Activated naive CD8-positive, alpha-beta T cell treated with anti-CD3 and anti-CD28 coated beads for 36 hours (primary cell): Measurements from ENCODE around the gene FIBIN. TPM values are rescaled to one million over a fixed set of nuclear protein-coding genes. Genes with fewer than 3 reads are reported as not detected.
"Not testable (repeated sequence)": the region's sequence is repeated elsewhere in the genome, so short reads cannot be mapped to it uniquely, and the experiment has no call there.

Source experiments
- DNase-seq: peaks from one replicate; pipeline ENCODE4 v3.0.0; 2021
- H3K27ac Mint-ChIP-seq: one replicate; pipeline ENCODE4 v1.8.0; 2022; ENCODE audit warnings: mild to moderate bottlenecking, moderate library complexity, mixed read lengths
- H3K27me3 Mint-ChIP-seq: one replicate; pipeline ENCODE4 v1.8.0; 2022; ENCODE audit warnings: mild to moderate bottlenecking, mixed read lengths
- H3K36me3 Mint-ChIP-seq: one replicate; pipeline ENCODE4 v1.8.0; 2021; ENCODE audit warnings: mild to moderate bottlenecking, mixed read lengths
- H3K4me1 Mint-ChIP-seq: one replicate; pipeline ENCODE4 v1.8.0; 2021; ENCODE audit warnings: mixed read lengths
- H3K4me3 Mint-ChIP-seq: one replicate; pipeline ENCODE4 v1.8.0; 2022; ENCODE audit warnings: mild to moderate bottlenecking, moderate library complexity, mixed read lengths
- H3K9me3 Mint-ChIP-seq: one replicate; pipeline ENCODE4 v1.8.0; 2022; ENCODE audit warnings: mixed read lengths
- total RNA-seq, 2 experiments: library from RNA; stranded (reverse); gene quantifications; one replicate each; pipeline ENCODE4 v1.2.3, GENCODE V29; 2021

Gene FIBIN
- total RNA-seq, 2 experiments from 2014 or later, result not detected

DNA sequence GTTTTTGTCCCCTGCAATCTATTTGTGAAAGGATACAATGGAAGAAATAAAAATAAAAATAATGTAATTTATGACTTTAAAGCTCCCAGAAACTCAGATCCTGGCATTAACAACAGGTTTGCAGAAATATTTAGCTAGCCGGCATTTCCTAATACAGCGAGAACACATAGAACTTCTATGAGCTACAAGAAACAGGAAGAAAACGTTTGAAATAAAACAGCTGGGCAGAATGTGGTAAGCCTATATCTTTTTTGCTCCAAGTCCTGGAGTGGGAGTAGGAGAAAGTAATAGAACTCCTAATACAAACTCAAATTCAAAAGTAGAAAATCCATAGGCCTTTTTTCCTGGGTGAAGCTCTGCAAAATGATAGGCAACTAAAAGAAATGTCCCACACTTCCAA is 29.6 kb upstream of the FIBIN start:
- Mint-ChIP-seq H3K4me3 (no peak overlapping the region), H3K27ac (no peak overlapping the region), H3K36me3 (no peaks in the 10 kb centered on the region), H3K4me1 (no peaks in the 10 kb centered on the region), H3K9me3 (peaks cover 1% of the 10 kb centered on the region), H3K27me3 (no peaks in the 10 kb centered on the region)
- DNase-seq, result no peak

DNA sequence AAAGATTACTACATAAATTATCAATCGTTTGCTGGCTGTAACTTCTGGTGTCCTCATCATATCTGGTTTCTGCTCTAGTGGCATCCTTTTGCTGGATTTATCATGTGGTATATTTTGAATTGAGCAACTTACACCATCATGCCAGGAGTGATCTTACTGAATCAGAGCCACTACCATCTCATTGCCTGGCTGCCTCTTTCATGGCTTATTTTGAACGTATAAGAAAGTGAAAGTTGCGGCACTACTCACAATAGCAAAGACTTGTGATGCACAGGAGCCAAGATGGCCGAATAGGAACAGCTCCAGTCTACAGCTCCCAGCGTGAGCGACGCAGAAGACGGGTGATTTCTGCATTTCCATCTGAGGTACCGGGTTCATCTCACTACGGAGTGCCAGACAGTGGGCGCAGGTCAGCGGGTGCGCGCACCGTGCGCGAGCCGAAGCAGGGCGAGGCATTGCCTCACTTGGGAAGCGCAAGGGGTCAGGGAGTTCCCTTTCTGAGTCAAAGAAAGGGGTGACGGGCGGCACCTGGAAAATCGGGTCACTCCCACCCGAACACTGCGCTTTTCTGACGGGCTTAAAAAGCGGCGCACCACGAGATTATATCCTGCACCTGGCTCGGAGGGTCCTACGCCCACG is 28.9 kb upstream of the FIBIN start:
- H3K9me3 Mint-ChIP-seq, H3K36me3 Mint-ChIP-seq, H3K27me3 Mint-ChIP-seq, DNase-seq, H3K4me1 Mint-ChIP-seq, H3K27ac Mint-ChIP-seq, H3K4me3 Mint-ChIP-seq: not testable (repeated sequence)

DNA sequence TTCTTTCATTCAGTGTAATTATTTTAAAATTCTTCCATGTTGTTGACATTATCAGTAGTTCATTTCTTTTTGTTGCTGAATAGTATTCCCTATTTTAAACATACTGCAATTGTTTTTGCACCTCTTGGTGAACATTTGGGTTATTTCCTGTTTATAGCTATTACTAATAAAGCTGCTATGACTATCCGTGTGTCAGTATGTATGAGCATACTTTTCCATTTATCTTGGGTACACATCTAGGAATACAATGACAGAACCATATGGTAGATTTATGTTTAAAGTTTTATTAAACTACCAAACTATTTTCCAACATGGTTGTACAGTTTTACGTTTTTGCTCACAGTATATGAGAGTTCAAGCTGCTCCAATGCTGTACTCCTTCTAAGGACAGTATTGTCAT is 22.0 kb upstream of the FIBIN start:
- Mint-ChIP-seq H3K9me3 (peaks cover 3% of the 10 kb centered on the region), H3K4me3 (no peak overlapping the region), H3K4me1 (no peaks in the 10 kb centered on the region), H3K36me3 (no peaks in the 10 kb centered on the region), H3K27ac (no peak overlapping the region), H3K27me3 (no peaks in the 10 kb centered on the region)
- no peak for DNase-seq

DNA sequence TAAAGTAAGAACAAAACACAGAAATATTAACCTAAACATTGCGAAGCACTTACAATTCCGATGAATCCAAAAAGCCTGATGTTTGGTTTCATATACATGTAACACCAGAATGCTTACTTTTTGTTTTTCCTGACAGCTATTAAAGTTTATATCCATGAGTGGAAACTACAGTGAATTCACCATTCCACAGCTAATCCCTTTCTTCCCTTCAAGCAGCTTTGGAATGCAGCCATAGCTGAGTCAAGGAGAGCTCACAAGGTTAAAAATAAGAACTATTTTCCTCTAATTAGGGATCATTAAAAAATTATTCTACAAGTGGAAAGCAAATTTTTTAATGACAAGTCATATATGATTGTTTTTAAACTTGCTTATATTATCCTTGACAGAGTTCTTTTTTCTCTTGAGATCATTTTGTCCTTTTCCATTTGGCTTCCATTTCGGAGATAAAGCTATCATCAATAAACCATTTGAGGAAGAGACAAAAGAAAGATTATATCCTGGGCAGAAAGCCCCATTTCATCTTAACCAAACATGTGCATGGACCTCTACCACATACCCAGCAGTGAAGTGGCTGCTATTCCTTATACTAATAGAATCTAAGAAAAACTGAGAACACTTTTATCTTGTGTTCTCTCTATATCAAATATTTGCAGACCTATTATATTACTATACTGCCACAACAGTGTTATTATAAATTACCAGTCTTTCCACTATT is 19.7 kb upstream of the FIBIN start:
- H3K4me3 Mint-ChIP-seq, result no peak overlapping the region

DNA sequence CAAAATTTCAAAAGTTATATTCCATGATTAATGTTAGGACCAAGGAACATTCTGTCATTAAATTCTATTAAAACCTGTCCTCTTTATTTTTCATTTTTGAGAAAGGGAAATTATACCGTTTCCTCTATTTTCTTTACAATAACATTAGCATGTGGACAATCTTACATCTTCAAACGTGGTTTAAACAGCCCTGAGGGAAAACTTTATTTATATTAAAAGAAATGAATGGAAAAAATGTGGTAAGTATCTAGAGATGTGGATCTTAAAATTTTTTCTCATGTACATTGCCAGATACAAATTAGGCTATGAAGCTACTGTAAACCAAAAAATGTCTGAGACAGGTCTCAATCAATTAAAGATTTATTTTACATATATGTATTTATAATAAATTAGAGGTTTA is 18.9 kb upstream of the FIBIN start:
- H3K36me3 Mint-ChIP-seq, result no peaks in the 10 kb centered on the region
- DNase-seq, result no peak
- H3K4me3 Mint-ChIP-seq, result no peak overlapping the region
- H3K9me3 Mint-ChIP-seq, result peaks cover 14% of the 10 kb centered on the region
- H3K4me1 Mint-ChIP-seq, result no peaks in the 10 kb centered on the region
- no peaks in the 10 kb centered on the region for H3K27me3 Mint-ChIP-seq
- H3K27ac Mint-ChIP-seq, result no peak overlapping the region

More for the DNA sequence above, 19.7 kb upstream of the FIBIN start:
- Mint-ChIP-seq H3K4me1 (no peaks in the 10 kb centered on the region), H3K27me3 (no peaks in the 10 kb centered on the region), H3K9me3 (peaks cover 11% of the 10 kb centered on the region), H3K36me3 (no peaks in the 10 kb centered on the region), H3K27ac (no peak overlapping the region)
- DNase-seq, result no peak

DNA sequence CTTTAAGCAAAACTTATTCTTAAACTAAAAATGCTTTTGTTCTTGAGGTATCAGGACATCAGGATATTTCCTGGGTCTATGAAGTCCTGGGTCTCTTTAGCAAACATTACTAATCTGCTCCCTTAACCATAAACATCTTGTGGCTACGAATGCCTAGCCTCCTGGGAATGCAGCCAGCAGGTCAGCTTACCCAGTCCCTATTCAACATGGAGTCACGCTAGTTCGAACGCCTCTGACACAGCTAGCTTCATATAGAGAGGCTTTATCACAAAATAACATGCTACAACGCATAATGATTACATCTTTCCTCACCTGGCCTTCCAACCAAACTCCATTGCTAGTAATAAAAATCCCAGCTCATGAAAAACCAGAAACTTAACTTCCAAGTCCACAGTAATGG is 17.5 kb upstream of the FIBIN start:
- Mint-ChIP-seq H3K9me3 (peaks cover 18% of the 10 kb centered on the region), H3K4me3 (no peak overlapping the region)

DNA sequence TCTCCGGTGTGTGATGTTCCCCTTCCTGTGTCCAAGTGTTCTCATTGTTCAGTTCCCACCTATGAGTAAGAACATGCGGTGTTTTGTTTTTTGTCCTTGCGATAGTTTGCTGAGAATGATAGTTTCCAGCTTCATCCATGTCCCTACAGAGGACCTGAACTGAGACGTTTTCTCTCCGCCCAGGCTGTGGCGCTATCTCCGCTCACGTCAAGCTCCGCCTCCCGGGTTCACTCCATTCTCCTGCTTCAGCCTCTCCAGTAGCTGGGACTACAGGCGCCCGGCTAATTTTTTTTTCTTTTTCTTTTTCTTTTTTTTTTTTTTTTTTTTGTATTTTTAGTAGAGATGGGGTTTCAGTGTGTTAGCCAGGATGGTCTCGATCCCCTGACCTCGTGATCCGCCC is 16.7 kb upstream of the FIBIN start:
- H3K9me3 Mint-ChIP-seq, result peaks cover 20% of the 10 kb centered on the region
- H3K27me3 Mint-ChIP-seq, DNase-seq, H3K4me1 Mint-ChIP-seq, H3K27ac Mint-ChIP-seq, H3K36me3 Mint-ChIP-seq, H3K4me3 Mint-ChIP-seq: not testable (repeated sequence)

More for the DNA sequence above, 17.5 kb upstream of the FIBIN start:
- Mint-ChIP-seq H3K4me1 (no peaks in the 10 kb centered on the region), H3K27me3 (no peaks in the 10 kb centered on the region), H3K36me3 (no peaks in the 10 kb centered on the region), H3K27ac (no peak overlapping the region)
- DNase-seq, result no peak

DNA sequence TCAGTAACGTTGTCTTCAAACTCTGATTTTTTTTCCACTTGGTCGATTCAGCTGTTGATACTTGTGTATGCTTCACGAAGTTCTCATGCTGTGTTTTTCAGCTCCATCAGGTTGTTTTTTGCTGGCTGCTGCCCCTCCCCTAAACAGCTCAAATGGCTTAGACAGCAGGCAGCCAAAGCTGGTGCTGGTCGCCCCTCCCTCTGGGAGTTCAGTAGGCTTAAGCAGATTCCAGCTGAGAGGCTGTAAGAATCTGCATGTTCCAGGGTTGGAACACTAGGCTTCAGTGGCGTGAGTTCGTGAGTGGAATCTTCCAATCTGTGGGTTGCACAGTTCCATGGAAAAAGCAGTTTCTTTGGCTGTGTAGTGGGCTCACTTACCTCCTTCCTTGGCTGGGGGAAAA is 10.3 kb upstream of the FIBIN start:
- H3K36me3 Mint-ChIP-seq, result no peaks in the 10 kb centered on the region
- no peaks in the 10 kb centered on the region for H3K27me3 Mint-ChIP-seq
- H3K27ac Mint-ChIP-seq, result no peak overlapping the region
- DNase-seq, result no peak
- H3K4me1 Mint-ChIP-seq, result no peaks in the 10 kb centered on the region
- peaks cover 22% of the 10 kb centered on the region for H3K9me3 Mint-ChIP-seq
- no peak overlapping the region for H3K4me3 Mint-ChIP-seq

DNA sequence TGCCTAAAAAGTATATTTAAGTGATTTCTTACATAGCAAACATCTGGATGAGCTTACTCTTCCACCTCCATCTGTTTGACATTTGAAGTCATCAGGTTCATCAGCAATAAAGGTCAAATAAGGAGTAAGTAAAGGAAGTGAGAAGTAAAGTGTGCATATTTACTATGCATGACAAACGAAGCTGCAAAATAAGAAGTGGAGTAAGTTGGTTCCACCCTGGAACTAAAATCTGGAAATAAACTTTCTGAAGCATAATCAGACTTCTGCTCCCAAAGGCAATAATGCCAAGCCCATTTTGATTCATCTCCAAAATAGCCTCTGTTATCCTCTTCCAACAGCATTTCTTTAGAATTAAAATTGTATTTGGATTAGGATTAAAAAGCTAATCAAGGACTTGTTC is 8.4 kb upstream of the FIBIN start:
- Mint-ChIP-seq H3K4me1 (no peaks in the 10 kb centered on the region), H3K36me3 (no peaks in the 10 kb centered on the region), H3K27ac (no peak overlapping the region), H3K27me3 (no peaks in the 10 kb centered on the region), H3K4me3 (no peak overlapping the region), H3K9me3 (peaks cover 12% of the 10 kb centered on the region)
- DNase-seq, result no peak

DNA sequence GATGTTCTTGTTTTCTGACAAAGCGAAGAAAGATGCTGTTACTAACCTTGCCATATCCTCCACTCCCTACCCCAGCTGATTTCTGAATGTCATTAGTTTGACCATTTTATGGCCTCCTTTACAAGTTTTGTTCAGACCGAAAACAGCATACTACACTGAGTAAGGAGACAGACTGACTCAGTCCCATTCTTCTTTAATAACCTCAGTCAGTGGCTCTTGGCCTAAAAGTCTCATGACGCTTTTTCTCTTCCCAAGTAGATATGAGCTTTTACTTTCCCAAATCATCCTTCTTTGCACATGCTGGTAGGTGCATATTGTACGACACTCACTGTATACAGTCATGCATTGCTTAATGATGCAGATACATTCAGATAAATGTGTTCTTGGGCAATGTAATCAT is 8.0 kb upstream of the FIBIN start:
- Mint-ChIP-seq H3K27ac (no peak overlapping the region), H3K9me3 (peaks cover 12% of the 10 kb centered on the region), H3K36me3 (no peaks in the 10 kb centered on the region), H3K4me1 (no peaks in the 10 kb centered on the region), H3K4me3 (no peak overlapping the region), H3K27me3 (no peaks in the 10 kb centered on the region)
- no peak for DNase-seq

DNA sequence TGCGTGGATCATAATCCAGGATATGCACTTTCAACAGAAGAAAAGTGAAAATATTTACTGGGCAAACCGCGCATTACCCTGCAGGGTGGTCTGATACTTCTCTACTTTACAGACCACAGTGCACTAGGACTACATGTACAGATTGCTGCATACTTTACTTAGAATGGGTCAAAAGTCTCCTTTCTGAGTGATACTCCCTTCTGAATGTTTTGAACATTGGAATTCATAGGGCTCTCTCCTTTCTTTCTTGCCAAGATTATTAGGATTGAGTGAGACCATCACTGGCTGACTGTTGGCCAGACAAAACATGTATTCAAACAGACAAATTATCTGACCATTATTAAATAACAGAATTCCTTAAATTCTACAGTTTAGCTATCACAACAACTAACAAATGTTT is 6.6 kb upstream of the FIBIN start:
- DNase-seq, result no peak
- Mint-ChIP-seq H3K27me3 (no peaks in the 10 kb centered on the region), H3K4me3 (no peak overlapping the region), H3K36me3 (no peaks in the 10 kb centered on the region), H3K4me1 (no peaks in the 10 kb centered on the region), H3K9me3 (peaks cover 8% of the 10 kb centered on the region), H3K27ac (no peak overlapping the region)

DNA sequence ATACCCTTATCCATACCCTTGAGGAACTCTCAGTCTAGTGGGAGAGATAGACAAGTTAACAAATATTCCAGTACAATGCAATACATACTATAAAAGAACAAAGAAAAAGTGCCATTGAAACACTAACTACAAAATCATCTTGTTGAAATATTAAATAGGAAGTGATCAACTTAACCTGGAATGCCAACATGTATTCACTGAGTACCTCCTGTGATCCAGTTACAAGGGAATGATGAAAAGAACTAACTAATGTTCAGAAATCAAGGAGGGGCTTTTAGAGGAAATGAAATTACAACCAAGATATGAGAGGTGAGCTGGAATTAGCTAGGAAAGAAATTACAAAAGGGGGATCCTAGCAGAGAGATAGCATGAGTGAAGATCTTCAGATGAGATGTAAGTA is 6.2 kb upstream of the FIBIN start:
- Mint-ChIP-seq H3K4me1 (no peaks in the 10 kb centered on the region), H3K27me3 (no peaks in the 10 kb centered on the region), H3K4me3 (no peak overlapping the region), H3K27ac (no peak overlapping the region), H3K9me3 (peaks cover 5% of the 10 kb centered on the region), H3K36me3 (no peaks in the 10 kb centered on the region)
- DNase-seq, result no peak

DNA sequence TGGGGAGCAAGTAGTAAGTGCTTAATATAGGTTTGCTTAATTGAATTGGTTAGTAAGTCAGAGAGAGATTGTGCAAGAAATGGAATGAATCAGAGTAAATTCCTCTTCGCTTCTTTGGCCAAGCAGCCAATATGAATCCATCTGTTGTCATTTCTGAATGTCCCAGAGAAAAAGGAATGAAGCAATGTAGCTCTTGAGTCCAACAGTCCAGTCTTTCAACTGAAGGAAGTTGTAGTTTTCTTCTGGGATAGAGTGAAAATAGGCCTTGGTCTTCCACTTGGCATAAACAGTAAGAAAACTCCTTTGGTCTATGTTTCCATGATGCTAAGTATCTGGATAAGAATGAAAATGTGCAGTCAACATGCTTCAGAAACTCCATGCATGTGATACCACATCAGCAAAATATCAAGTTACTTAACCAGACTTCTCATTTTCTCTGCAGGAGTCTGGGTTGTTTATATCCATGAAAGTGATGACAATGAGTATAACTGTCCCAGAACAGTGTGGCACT is 1.8 kb upstream of the FIBIN start:
- H3K36me3 Mint-ChIP-seq, result no peaks in the 10 kb centered on the region
- H3K27me3 Mint-ChIP-seq, result peaks cover 6% of the 10 kb centered on the region
- DNase-seq, result no peak
- no peaks in the 10 kb centered on the region for H3K9me3 Mint-ChIP-seq
- no peaks in the 10 kb centered on the region for H3K4me1 Mint-ChIP-seq
- no peak overlapping the region for H3K4me3 Mint-ChIP-seq
- no peak overlapping the region for H3K27ac Mint-ChIP-seq

DNA sequence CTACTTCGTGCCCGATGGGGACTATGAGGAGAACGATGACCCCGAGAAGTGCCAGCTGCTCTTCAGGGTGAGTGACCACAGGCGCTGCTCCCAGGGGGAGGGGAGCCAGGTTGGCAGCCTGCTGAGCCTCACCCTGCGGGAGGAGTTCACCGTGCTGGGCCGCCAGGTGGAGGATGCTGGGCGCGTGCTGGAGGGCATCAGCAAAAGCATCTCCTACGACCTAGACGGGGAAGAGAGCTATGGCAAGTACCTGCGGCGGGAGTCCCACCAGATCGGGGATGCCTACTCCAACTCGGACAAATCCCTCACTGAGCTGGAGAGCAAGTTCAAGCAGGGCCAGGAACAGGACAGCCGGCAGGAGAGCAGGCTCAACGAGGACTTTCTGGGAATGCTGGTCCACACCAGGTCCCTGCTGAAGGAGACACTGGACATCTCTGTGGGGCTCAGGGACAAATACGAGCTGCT is 751 bp downstream of the FIBIN start:
- no peaks in the 10 kb centered on the region for H3K4me1 Mint-ChIP-seq

DNA sequence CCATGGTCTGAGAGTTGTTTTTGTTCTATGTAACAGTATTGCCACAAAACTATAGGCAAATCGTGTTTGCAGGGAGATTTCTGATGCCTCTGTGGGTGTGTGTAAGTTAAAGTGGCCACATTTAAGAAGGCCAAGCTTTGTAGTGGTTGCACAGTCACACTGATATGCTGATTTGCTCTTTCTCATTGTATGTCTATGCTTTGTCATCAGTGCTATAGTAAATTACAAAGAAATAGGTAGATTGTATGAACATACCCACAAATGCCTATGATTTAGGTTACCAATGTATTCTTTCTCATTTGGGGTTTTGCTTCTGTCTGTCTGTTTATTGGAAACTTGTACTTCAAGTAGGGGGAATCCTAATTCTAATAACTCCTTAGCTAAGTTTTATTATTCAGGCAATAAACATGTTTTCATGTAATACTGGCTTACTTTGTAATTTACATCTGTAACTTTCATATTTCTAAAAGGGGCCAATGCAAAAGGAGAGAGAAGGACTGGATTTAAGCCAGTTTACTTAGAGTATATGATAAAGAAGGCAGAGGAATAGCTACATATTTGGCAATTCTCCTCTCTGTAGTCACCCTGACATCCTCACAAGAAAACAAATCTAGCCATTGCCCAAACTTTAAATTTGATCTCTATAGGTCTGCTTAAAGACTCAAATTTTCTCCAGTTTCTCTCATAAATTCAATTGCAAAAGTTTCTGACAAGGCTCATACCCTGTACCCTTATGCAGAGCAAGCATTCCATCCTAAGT is 2.0 kb downstream of the FIBIN start:
- Mint-ChIP-seq H3K4me3 (no peak overlapping the region), H3K27ac (no peak overlapping the region), H3K36me3 (no peaks in the 10 kb centered on the region), H3K9me3 (no peaks in the 10 kb centered on the region), H3K27me3 (peaks cover 6% of the 10 kb centered on the region), H3K4me1 (no peaks in the 10 kb centered on the region)
- no peak for DNase-seq

More for the DNA sequence above, 751 bp downstream of the FIBIN start:
- H3K27ac Mint-ChIP-seq, result no peak overlapping the region
- H3K9me3 Mint-ChIP-seq, result no peaks in the 10 kb centered on the region
- H3K36me3 Mint-ChIP-seq, result no peaks in the 10 kb centered on the region
- no peak overlapping the region for H3K4me3 Mint-ChIP-seq
- DNase-seq, result no peak
- H3K27me3 Mint-ChIP-seq, result peaks cover 6% of the 10 kb centered on the region
